GM18858 (cell line): ENCODE results near the gene RIPK1.

ENCODE experiments used
- ATAC-seq: cut with Tn5 transposase; IDR thresholded peaks from one replicate; pipeline ENCODE4 v1.9.1; 2021; ENCODE audit not compliant: unreplicated experiment

RIPK1 gene

GRCh38 chr6:3079682-3080081, 11.4 kb downstream of the RIPK1 start:
- no peak for ATAC-seq

- ATAC-seq: no peak
Observed at GRCh38 chr6:3081960-3082359, 13.7 kb downstream of the RIPK1 start.

- no peak for ATAC-seq
Observed at GRCh38 chr6:3085074-3085473, 16.8 kb downstream of the RIPK1 start.

- no peak for ATAC-seq
Observed at GRCh38 chr6:3086282-3086946, 18.1 kb downstream of the RIPK1 start.

- ATAC-seq: no peak
Observed at GRCh38 chr6:3088446-3088845, 20.2 kb downstream of the RIPK1 start.

- no peak for ATAC-seq
Observed at GRCh38 chr6:3088968-3089367, 20.7 kb downstream of the RIPK1 start.

GRCh38 chr6:3090013-3090412, 21.7 kb downstream of the RIPK1 start:
- ATAC-seq: no peak

- ATAC-seq: no peak
Observed at GRCh38 chr6:3094815-3095214, 26.5 kb downstream of the RIPK1 start.

GRCh38 chr6:3102875-3103274, 34.6 kb downstream of the RIPK1 start:
- ATAC-seq: no peak

- ATAC-seq: no peak
Observed at GRCh38 chr6:3108746-3109414, 40.6 kb downstream of the RIPK1 start.

- no peak for ATAC-seq
Observed at GRCh38 chr6:3109761-3110160, 41.5 kb downstream of the RIPK1 start.

GRCh38 chr6:3114377-3114776, 46.1 kb downstream of the RIPK1 start:
- ATAC-seq: no peak

- ATAC-seq: no peak
Observed at GRCh38 chr6:3117912-3118352, 49.6 kb downstream of the RIPK1 start.

- peak; percentile 63 for ATAC-seq
Observed at GRCh38 chr6:3118353-3119039, 50.2 kb downstream of the RIPK1 start, which contains the start of gene BPHL. TSS of gene BPHL (plus strand) at chr6:3118711. CDS start at chr6:3118741, 30 bp downstream.

- peak; percentile 23 for ATAC-seq
Observed at GRCh38 chr6:3119040-3119723, 50.9 kb downstream of the RIPK1 start.

- ATAC-seq: no peak
Observed at GRCh38 chr6:3120765-3121089, 52.4 kb downstream of the RIPK1 start.

- ATAC-seq: no peak
Observed at GRCh38 chr6:3122823-3123182, 54.5 kb downstream of the RIPK1 start.

- no peak for ATAC-seq
Observed at GRCh38 chr6:3124667-3125066, 56.4 kb downstream of the RIPK1 start.

- ATAC-seq: no peak
Observed at GRCh38 chr6:3125815-3126214, 57.5 kb downstream of the RIPK1 start.

GRCh38 chr6:3128356-3129108, 60.2 kb downstream of the RIPK1 start:
- no peak for ATAC-seq

- ATAC-seq: no peak
Observed at GRCh38 chr6:3131695-3132094, 63.4 kb downstream of the RIPK1 start.
